ENCODE results near the gene ADAM12. TPM values are rescaled to one million over a fixed set of nuclear protein-coding genes. Genes with fewer than 3 reads are reported as not detected.

ADAM12 gene
- total and polyA plus RNA-seq, 7 donors, result under 0.01 to 0.82 (median 0.46) TPM; not detected in 1

DNA sequence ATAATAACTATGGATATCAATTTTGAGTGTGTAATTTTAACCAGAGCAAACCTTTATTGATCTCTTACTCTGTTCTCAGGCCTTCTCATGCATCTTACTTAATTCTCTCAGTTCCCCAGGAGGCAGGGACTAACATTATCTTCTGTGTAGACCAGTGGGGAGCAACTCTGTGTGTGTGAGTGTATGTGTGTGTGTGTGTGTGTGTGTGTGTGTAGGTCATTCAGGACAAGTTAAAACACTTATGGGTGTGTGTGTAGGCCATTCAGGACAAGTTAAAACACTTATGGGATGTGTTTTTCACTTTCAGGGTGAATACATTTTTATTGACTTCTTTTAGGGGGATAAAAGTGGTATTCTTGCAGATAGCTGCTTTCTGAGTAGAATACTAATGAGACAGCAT, 145.0 kb downstream of the ADAM12 start:
- no peak for DNase-seq
- Histone ChIP-seq H3K4me1 (peaks cover 0 to 6% (median 2%) of the 10 kb centered on the region in 4 donors), H3K27me3 (no peaks in the 10 kb centered on the region), H3K9me3 (no peaks in the 10 kb centered on the region), H3K4me3 (no peak overlapping the region), H3K36me3 (no peaks in the 10 kb centered on the region), H3K27ac (no peak overlapping the region)
- intact Hi-C loops (cut with DNase I), result no loop called here
- TF ChIP-seq, protein P1, sequence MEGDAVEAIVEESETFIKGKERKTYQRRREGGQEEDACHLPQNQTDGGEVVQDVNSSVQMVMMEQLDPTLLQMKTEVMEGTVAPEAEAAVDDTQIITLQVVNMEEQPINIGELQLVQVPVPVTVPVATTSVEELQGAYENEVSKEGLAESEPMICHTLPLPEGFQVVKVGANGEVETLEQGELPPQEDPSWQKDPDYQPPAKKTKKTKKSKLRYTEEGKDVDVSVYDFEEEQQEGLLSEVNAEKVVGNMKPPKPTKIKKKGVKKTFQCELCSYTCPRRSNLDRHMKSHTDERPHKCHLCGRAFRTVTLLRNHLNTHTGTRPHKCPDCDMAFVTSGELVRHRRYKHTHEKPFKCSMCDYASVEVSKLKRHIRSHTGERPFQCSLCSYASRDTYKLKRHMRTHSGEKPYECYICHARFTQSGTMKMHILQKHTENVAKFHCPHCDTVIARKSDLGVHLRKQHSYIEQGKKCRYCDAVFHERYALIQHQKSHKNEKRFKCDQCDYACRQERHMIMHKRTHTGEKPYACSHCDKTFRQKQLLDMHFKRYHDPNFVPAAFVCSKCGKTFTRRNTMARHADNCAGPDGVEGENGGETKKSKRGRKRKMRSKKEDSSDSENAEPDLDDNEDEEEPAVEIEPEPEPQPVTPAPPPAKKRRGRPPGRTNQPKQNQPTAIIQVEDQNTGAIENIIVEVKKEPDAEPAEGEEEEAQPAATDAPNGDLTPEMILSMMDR (IDR thresholded peaks at IDR 0.05), result no peak
- TF ChIP-seq EP300 (IDR thresholded peaks at IDR 0.05) (no peak), POLR2AphosphoS5 (IDR thresholded peaks at IDR 0.05) (no peak), POLR2A (IDR thresholded peaks at IDR 0.05) (no peak)

DNA sequence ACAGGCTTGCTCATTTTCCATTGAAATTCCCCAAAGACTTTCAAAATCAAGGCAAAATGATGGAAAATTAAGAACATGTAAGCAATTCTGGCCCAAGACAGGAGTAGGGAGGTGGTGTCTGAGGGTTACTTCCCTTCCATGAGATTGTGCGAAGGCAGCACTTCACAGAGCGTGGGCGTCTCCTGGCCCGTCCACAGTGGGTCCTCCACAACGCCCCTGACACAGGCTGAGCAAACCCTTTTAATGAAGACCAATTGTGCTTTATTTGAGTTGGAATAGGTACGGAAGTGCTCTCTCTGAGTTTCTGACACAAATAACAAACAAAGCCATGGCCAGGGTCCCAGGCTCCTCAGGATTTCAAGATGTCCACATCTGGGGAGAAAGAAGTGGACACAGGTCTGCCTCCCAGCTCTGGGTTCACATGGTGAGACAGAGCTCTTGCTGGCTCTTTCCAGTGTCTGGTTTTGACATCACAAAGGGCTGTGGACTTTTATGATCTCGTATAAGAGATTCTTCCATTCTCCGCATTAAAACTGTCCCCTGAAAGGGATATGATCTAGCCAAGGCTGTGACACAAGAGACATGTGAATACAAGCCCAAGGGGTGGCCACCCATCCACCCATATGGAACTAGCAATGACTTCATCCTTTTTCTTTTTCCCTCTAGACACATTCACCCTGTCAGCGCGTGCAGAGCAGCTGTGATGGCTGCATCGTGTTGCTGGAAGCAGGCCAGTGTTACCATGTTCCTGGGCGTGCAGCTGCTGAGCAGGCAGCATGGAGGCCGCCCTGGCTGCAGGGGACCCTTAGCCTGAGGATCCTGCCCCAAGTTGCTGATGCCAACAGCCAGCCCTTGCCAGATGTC, 145.6 kb downstream of the ADAM12 start:
- TF ChIP-seq POLR2AphosphoS5 (IDR thresholded peaks at IDR 0.05) (no peak), POLR2A (IDR thresholded peaks at IDR 0.05) (no peak), EP300 (IDR thresholded peaks at IDR 0.05) (no peak)
- TF ChIP-seq, protein P1 (IDR thresholded peaks at IDR 0.05), result no peak

DNA sequence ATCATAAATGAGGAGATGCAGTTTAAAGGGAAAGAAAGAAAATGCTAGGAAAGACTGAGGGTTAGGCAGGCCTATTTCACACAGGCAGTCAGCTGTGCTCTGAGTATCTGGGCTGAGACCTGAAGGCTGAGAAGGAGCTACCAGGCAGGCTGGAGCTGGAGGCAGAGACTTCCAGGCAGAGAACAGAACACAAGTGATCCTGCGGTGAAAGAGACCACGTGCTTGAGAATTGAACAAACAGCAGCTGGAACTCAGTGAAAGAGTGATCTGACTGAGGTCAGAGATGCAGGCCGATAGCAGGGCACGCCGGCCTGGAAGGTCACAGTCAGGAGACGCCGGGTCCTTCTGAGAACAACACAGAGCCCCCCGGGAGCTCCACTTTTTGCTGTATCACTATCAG, 147.8 kb downstream of the ADAM12 start:
- H3K27ac ChIP-seq, result no peak overlapping the region

More for the DNA sequence above, 145.6 kb downstream of the ADAM12 start:
- no peaks in the 10 kb centered on the region for H3K9me3 ChIP-seq
- intact Hi-C loops (cut with DNase I), result no loop called here
- no peak for DNase-seq
- H3K27me3 ChIP-seq, result no peaks in the 10 kb centered on the region
- no peaks in the 10 kb centered on the region for H3K36me3 ChIP-seq
- H3K4me3 ChIP-seq, result no peak overlapping the region
- H3K27ac ChIP-seq, result no peak overlapping the region
- WGBS, 2 donors, result 65 to 72% methylated on average over 13 of the region's 13 CpGs
- H3K4me1 ChIP-seq, result no peaks in the 10 kb centered on the region

DNA sequence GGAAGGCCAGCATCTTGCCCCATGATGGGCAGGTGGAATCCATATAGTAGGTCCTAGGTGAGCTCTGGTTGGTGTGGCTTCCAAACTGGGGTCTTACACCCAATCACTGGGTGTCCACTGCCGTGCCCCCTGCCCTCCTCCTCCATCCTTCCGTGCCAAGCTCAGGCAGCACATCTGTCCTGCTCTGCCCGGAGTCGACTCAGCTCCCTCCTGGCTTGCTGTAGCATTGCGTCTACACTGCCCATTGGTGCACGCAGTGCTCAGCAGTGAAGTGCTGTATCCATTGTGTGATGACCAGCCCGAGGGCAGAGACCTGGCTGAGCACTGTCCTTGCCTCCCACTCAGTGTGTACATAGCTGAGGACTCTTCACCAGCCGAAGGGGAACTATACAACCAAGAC, 148.4 kb downstream of the ADAM12 start:
- Histone ChIP-seq H3K4me3 (no peak overlapping the region), H3K27me3 (no peaks in the 10 kb centered on the region), H3K27ac (no peak overlapping the region), H3K36me3 (no peaks in the 10 kb centered on the region), H3K4me1 (no peaks in the 10 kb centered on the region), H3K9me3 (no peaks in the 10 kb centered on the region)
- intact Hi-C loops (cut with DNase I), result no loop called here
- no peak for DNase-seq
- WGBS, 2 donors, result 77 to 89% methylated on average over 8 of the region's 8 CpGs
- TF ChIP-seq POLR2AphosphoS5 (IDR thresholded peaks at IDR 0.05) (no peak), EP300 (IDR thresholded peaks at IDR 0.05) (no peak), POLR2A (IDR thresholded peaks at IDR 0.05) (no peak)

More for the DNA sequence above, 147.8 kb downstream of the ADAM12 start:
- TF ChIP-seq POLR2AphosphoS5 (IDR thresholded peaks at IDR 0.05) (no peak), POLR2A (IDR thresholded peaks at IDR 0.05) (no peak), EP300 (IDR thresholded peaks at IDR 0.05) (no peak)
- TF ChIP-seq, protein P1 (IDR thresholded peaks at IDR 0.05), result no peak
- no peaks in the 10 kb centered on the region for H3K27me3 ChIP-seq
- intact Hi-C loops (cut with DNase I), result no loop called here
- DNase-seq, result no peak
- H3K36me3 ChIP-seq, result no peaks in the 10 kb centered on the region
- 79 to 81% methylated on average over 8 of the region's 8 CpGs for WGBS, 2 donors
- H3K4me1 ChIP-seq, result no peaks in the 10 kb centered on the region
- H3K4me3 ChIP-seq, result no peak overlapping the region
- H3K9me3 ChIP-seq, result no peaks in the 10 kb centered on the region

DNA sequence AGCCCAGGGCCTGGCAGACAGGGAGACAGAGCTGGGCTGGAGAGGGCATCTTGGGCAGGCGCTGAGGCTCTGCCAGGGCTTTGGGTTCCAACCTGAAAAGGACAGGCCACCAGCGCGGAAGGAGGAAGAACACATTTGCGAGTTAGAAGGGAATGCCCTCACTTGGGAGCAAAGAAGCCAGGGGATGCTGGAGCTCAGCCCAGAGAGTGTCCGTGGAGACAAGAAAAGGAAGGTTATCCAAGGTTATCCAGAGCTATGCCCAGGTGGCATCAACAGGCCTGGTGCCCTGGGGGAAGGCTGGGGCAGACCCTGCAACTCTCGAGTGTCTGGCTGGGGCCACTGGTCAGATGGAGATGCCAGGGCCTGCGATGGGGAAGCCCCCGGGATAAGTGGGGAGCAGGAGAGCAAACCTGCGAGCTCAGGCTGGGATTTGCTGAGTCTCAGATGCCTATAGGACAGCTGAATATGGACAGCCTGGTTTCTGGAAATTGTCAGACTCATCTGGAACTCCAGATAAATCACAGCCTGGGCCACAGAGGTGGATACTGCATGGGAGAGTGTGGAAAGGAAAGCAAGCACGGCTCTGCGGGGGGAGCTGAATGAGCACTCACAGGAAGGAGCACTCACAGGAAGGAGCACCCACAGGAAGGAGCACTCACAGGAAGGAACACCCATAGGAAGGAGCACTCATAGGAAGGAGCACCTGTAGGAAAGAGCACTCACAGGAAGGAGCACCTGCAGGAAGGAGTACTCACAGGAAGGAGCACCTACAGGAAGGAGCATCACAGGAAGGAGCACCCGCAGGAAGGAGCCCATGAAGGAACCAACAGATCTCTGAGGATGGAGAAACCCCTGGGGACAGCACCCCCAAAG, 152.1 kb downstream of the ADAM12 start:
- Histone ChIP-seq H3K9me3 (no peaks in the 10 kb centered on the region), H3K4me3 (no peak overlapping the region), H3K36me3 (no peaks in the 10 kb centered on the region), H3K27me3 (peaks cover 0 to 6% (median 0%) of the 10 kb centered on the region in 3 donors), H3K27ac (no peak overlapping the region), H3K4me1 (no peaks in the 10 kb centered on the region)
- 89 to 91% methylated on average over 12 of the region's 12 CpGs for WGBS, 2 donors
- no peak for TF ChIP-seq EP300 (IDR thresholded peaks at IDR 0.05)
- no peak for TF ChIP-seq POLR2A (IDR thresholded peaks at IDR 0.05)
- TF ChIP-seq, protein P1 (IDR thresholded peaks at IDR 0.05), result no peak
- no peak for TF ChIP-seq POLR2AphosphoS5 (IDR thresholded peaks at IDR 0.05)
- DNase-seq, result no peak
- intact Hi-C loops (cut with DNase I), result no loop called here

Measured in sigmoid colon (tissue), 7 donors.